Measurements from ENCODE around the gene CTR9. TPM values are rescaled to one million over a fixed set of nuclear protein-coding genes. Genes with fewer than 3 reads are reported as not detected.

The CTR9 gene
- total and polyA plus RNA-seq, 2 experiments from 2014 or later = 29.0 to 32.7 TPM

DNA sequence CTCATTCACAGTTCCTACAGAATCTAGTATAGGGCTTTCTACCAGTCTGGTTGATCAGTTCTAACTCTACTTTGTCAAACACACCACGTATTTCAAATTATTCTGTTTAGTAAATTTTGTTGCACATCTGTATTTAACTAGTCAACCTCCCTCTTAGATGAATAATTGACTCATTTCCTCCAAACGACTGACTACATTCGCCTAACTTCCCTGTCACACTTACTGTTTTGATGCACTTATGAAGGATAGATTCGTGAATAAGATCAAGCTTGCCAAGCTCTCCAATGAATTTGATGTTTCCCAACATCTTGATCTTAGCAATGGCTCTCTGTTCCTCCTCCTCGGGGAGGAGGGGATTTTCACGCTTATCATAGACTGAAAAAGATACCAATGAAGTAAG lies 52.6 kb downstream of the CTR9 start:
- Mint-ChIP-seq H3K27ac (peak overlapping the region; percentile 67; the same call in 1 of the 2 replicates), H3K4me1 (peaks cover 20% of the 10 kb centered on the region), H3K4me3 (no peak overlapping the region), H3K27me3 (ENCODE audit: insufficient read depth, low read depth, poor library complexity) (peaks cover 12% of the 10 kb centered on the region), H3K9me3 (no peaks in the 10 kb centered on the region), H3K36me3 (ENCODE audit: low read depth) (peaks cover 99% of the 10 kb centered on the region)
- ATAC-seq (no peak), DNase-seq (ENCODE audit: low spot score) (no peak)
- TF ChIP-seq NANOG (IDR thresholded peaks at IDR 0.05; ENCODE audit: borderline replicate concordance) = no peak
- no peak for TF ChIP-seq ZNF114 (CRISPR knock-in tag; IDR thresholded peaks at IDR 0.05)
- TF ChIP-seq JUNB (IDR thresholded peaks at IDR 0.05; ENCODE audit: unreplicated experiment) = no peak
- TF ChIP-seq, protein P1, sequence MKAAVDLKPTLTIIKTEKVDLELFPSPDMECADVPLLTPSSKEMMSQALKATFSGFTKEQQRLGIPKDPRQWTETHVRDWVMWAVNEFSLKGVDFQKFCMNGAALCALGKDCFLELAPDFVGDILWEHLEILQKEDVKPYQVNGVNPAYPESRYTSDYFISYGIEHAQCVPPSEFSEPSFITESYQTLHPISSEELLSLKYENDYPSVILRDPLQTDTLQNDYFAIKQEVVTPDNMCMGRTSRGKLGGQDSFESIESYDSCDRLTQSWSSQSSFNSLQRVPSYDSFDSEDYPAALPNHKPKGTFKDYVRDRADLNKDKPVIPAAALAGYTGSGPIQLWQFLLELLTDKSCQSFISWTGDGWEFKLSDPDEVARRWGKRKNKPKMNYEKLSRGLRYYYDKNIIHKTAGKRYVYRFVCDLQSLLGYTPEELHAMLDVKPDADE (IDR thresholded peaks at IDR 0.05) = no peak
- TF ChIP-seq, protein P2, sequence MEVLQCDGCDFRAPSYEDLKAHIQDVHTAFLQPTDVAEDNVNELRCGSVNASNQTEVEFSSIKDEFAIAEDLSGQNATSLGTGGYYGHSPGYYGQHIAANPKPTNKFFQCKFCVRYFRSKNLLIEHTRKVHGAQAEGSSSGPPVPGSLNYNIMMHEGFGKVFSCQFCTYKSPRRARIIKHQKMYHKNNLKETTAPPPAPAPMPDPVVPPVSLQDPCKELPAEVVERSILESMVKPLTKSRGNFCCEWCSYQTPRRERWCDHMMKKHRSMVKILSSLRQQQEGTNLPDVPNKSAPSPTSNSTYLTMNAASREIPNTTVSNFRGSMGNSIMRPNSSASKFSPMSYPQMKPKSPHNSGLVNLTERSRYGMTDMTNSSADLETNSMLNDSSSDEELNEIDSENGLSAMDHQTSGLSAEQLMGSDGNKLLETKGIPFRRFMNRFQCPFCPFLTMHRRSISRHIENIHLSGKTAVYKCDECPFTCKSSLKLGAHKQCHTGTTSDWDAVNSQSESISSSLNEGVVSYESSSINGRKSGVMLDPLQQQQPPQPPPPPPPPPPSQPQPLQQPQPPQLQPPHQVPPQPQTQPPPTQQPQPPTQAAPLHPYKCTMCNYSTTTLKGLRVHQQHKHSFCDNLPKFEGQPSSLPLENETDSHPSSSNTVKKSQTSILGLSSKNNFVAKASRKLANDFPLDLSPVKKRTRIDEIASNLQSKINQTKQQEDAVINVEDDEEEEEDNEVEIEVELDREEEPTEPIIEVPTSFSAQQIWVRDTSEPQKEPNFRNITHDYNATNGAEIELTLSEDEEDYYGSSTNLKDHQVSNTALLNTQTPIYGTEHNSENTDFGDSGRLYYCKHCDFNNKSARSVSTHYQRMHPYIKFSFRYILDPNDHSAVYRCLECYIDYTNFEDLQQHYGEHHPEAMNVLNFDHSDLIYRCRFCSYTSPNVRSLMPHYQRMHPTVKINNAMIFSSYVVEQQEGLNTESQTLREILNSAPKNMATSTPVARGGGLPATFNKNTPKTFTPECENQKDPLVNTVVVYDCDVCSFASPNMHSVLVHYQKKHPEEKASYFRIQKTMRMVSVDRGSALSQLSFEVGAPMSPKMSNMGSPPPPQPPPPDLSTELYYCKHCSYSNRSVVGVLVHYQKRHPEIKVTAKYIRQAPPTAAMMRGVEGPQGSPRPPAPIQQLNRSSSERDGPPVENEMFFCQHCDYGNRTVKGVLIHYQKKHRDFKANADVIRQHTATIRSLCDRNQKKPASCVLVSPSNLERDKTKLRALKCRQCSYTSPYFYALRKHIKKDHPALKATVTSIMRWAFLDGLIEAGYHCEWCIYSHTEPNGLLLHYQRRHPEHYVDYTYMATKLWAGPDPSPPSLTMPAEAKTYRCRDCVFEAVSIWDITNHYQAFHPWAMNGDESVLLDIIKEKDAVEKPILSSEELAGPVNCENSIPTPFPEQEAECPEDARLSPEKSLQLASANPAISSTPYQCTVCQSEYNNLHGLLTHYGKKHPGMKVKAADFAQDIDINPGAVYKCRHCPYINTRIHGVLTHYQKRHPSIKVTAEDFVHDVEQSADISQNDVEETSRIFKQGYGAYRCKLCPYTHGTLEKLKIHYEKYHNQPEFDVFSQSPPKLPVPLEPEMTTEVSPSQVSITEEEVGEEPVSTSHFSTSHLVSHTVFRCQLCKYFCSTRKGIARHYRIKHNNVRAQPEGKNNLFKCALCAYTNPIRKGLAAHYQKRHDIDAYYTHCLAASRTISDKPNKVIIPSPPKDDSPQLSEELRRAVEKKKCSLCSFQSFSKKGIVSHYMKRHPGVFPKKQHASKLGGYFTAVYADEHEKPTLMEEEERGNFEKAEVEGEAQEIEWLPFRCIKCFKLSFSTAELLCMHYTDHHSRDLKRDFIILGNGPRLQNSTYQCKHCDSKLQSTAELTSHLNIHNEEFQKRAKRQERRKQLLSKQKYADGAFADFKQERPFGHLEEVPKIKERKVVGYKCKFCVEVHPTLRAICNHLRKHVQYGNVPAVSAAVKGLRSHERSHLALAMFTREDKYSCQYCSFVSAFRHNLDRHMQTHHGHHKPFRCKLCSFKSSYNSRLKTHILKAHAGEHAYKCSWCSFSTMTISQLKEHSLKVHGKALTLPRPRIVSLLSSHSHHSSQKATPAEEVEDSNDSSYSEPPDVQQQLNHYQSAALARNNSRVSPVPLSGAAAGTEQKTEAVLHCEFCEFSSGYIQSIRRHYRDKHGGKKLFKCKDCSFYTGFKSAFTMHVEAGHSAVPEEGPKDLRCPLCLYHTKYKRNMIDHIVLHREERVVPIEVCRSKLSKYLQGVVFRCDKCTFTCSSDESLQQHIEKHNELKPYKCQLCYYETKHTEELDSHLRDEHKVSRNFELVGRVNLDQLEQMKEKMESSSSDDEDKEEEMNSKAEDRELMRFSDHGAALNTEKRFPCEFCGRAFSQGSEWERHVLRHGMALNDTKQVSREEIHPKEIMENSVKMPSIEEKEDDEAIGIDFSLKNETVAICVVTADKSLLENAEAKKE (CRISPR knock-in tag; IDR thresholded peaks at IDR 0.05) = no peak
- TF ChIP-seq, protein P3, sequence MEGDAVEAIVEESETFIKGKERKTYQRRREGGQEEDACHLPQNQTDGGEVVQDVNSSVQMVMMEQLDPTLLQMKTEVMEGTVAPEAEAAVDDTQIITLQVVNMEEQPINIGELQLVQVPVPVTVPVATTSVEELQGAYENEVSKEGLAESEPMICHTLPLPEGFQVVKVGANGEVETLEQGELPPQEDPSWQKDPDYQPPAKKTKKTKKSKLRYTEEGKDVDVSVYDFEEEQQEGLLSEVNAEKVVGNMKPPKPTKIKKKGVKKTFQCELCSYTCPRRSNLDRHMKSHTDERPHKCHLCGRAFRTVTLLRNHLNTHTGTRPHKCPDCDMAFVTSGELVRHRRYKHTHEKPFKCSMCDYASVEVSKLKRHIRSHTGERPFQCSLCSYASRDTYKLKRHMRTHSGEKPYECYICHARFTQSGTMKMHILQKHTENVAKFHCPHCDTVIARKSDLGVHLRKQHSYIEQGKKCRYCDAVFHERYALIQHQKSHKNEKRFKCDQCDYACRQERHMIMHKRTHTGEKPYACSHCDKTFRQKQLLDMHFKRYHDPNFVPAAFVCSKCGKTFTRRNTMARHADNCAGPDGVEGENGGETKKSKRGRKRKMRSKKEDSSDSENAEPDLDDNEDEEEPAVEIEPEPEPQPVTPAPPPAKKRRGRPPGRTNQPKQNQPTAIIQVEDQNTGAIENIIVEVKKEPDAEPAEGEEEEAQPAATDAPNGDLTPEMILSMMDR (conservative IDR thresholded peaks at IDR 0.05; ENCODE audit: low read depth in 2 of 2) = no peak
- TF ChIP-seq STAT1 (IDR thresholded peaks at IDR 0.05; ENCODE audit: unreplicated experiment) = no peak
- TF ChIP-seq, protein P4, sequence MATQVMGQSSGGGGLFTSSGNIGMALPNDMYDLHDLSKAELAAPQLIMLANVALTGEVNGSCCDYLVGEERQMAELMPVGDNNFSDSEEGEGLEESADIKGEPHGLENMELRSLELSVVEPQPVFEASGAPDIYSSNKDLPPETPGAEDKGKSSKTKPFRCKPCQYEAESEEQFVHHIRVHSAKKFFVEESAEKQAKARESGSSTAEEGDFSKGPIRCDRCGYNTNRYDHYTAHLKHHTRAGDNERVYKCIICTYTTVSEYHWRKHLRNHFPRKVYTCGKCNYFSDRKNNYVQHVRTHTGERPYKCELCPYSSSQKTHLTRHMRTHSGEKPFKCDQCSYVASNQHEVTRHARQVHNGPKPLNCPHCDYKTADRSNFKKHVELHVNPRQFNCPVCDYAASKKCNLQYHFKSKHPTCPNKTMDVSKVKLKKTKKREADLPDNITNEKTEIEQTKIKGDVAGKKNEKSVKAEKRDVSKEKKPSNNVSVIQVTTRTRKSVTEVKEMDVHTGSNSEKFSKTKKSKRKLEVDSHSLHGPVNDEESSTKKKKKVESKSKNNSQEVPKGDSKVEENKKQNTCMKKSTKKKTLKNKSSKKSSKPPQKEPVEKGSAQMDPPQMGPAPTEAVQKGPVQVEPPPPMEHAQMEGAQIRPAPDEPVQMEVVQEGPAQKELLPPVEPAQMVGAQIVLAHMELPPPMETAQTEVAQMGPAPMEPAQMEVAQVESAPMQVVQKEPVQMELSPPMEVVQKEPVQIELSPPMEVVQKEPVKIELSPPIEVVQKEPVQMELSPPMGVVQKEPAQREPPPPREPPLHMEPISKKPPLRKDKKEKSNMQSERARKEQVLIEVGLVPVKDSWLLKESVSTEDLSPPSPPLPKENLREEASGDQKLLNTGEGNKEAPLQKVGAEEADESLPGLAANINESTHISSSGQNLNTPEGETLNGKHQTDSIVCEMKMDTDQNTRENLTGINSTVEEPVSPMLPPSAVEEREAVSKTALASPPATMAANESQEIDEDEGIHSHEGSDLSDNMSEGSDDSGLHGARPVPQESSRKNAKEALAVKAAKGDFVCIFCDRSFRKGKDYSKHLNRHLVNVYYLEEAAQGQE (IDR thresholded peaks at IDR 0.05; ENCODE audit: unreplicated experiment) = no peak
- no peak for TF ChIP-seq EZH2phosphoT487 (IDR thresholded peaks at IDR 0.05; ENCODE audit: unreplicated experiment)
- no peak for TF ChIP-seq EZH2 (IDR thresholded peaks at IDR 0.05; ENCODE audit: low read depth, unreplicated experiment)
- TF ChIP-seq CREB1 (CRISPR knock-in tag; IDR thresholded peaks at IDR 0.05; ENCODE audit: low read depth) = no peak
- no peak for TF ChIP-seq ZNF331 (CRISPR knock-in tag; IDR thresholded peaks at IDR 0.05; ENCODE audit: low read depth)
- no peak for TF ChIP-seq POLR2AphosphoS5 (IDR thresholded peaks at IDR 0.05; ENCODE audit: low read depth)
- H4K20me1 ChIP-seq (replicated peaks; ENCODE audit: insufficient read depth) = peaks cover 64% of the 10 kb centered on the region
- peaks cover 75% of the 10 kb centered on the region for H3F3A ChIP-seq (replicated peaks; ENCODE audit: low read depth)
- no peaks in the 10 kb centered on the region for H3K27me3 ChIP-seq (ENCODE audit: insufficient read depth)
- no peak overlapping the region for H2AFZ ChIP-seq
- H3K27ac ChIP-seq (ENCODE audit: low read depth) = peak overlapping the region; percentile 50; the same call in 1 of the 2 replicates
- H3K9me2 ChIP-seq (ENCODE audit: insufficient read depth) = no peaks in the 10 kb centered on the region
- H3K79me2 ChIP-seq (replicated peaks; ENCODE audit: insufficient read depth) = peaks cover 48% of the 10 kb centered on the region
- peaks cover 11% of the 10 kb centered on the region for H3K4me1 ChIP-seq (ENCODE audit: insufficient read depth)
- no peak overlapping the region for H3K4me2 ChIP-seq
- H3K36me3 ChIP-seq (ENCODE audit: insufficient read depth) = peaks cover 86% of the 10 kb centered on the region
- H3K4me3 ChIP-seq = no peak overlapping the region

Measured in GM23338 (cell line).